ENCODE results near the gene POU2F3.

DNA sequence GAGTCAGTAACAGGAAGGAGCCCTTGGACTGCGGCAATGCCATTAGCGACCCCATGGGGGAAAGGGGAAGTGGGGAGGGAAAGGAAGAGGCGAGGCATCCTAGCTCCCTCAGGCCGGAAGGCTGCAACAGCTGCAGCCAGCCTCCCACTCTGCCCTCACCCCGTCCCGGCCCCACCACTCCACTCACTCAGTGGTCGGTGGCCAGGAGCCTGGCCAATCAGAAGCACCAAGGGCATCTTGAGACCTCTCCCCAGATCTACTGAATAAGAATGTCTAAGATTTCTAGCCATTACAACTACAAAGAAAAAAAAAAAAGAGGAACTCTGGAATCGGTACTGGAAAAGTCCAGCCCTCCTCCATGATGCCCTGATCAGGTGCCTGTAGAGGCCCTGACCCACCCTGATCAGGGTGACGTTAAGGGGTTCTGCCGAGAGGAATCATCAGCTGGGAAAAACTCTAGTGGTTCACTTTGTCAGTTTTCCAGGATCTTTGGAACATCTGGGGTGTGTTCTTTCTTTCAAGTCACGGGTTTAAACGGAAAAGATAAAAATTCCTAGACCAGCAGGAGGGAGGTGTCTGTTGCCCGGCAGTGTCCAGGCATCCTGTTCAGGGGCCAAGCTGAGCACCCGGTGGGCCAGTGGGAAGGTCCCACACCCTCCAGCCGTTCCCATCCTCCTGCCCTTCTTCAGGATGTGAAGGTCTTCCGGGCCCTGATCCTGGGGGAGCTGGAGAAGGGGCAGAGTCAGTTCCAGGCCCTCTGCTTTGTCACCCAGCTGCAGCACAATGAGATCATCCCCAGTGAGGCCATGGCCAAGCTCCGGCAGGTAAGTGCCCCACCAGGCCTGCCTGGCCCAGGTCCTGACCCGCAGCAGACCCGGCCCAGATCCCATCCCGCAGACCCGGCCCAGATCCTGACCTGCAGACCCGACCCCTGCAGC, 14.7 kb upstream of the POU2F3 start:
- TF ChIP-seq EZH2 (IDR thresholded peaks at IDR 0.05; ENCODE audit: insufficient read depth, poor library complexity, severe bottlenecking), result no peak
- no peak for TF ChIP-seq EZH2phosphoT487 (IDR thresholded peaks at IDR 0.05; ENCODE audit: insufficient read depth, low read depth)
